Measurements from ENCODE around the gene FSTL5. TPM values are rescaled to one million over a fixed set of nuclear protein-coding genes. Genes with fewer than 3 reads are reported as not detected.
"Not testable (repeated sequence)": the region's sequence is repeated elsewhere in the genome, so short reads cannot be mapped to it uniquely, and the experiment has no call there.

The FSTL5 gene
- not detected for polyA plus RNA-seq

GRCh38 chr4:162163892-162164759 is at the start of gene FSTL5:
Gene FSTL5 (minus strand): TSS chr4:162164000. CDS start chr4:162111396, 52,604 bp downstream.
- H3K36me3 Mint-ChIP-seq, result no peaks in the 10 kb centered on the region
- peak within 1 kb of the TSS in 1 of 4 donors; percentile 70 for H3K4me3 Mint-ChIP-seq
- peak within 1 kb of the TSS in 1 of 3 donors; percentile 67 for H3K27ac Mint-ChIP-seq
- peaks cover 4% of the 10 kb centered on the region for H3K27me3 Mint-ChIP-seq
- peaks cover 0 to 2% (median 0%) of the 10 kb centered on the region in 3 donors for H3K4me1 Mint-ChIP-seq
- peaks cover 0 to 2% (median 0%) of the 10 kb centered on the region in 3 donors for H3K9me3 Mint-ChIP-seq

GRCh38 chr4:162209706-162210105 is 45.9 kb upstream of the FSTL5 start:
- no peak overlapping the region for H3K4me3 Mint-ChIP-seq
- H3K9me3 Mint-ChIP-seq, result peaks cover 2 to 6% (median 3%) of the 10 kb centered on the region in 3 donors
- H3K27ac Mint-ChIP-seq, result no peak overlapping the region
- no peaks in the 10 kb centered on the region for H3K36me3 Mint-ChIP-seq
- no peaks in the 10 kb centered on the region for H3K27me3 Mint-ChIP-seq
- no peaks in the 10 kb centered on the region for H3K4me1 Mint-ChIP-seq

GRCh38 chr4:162203478-162203877 is 39.7 kb upstream of the FSTL5 start:
- H3K4me1 Mint-ChIP-seq, H3K36me3 Mint-ChIP-seq, H3K9me3 Mint-ChIP-seq, H3K27me3 Mint-ChIP-seq, H3K4me3 Mint-ChIP-seq, H3K27ac Mint-ChIP-seq: not testable (repeated sequence)

GRCh38 chr4:162201673-162202072 is 37.9 kb upstream of the FSTL5 start:
- no peaks in the 10 kb centered on the region for H3K4me1 Mint-ChIP-seq
- H3K9me3 Mint-ChIP-seq, result peaks cover 3 to 5% (median 5%) of the 10 kb centered on the region in 3 donors
- no peak overlapping the region for H3K27ac Mint-ChIP-seq
- no peaks in the 10 kb centered on the region for H3K36me3 Mint-ChIP-seq
- no peaks in the 10 kb centered on the region for H3K27me3 Mint-ChIP-seq
- H3K4me3 Mint-ChIP-seq, result no peak overlapping the region

- Mint-ChIP-seq H3K27me3 (no peaks in the 10 kb centered on the region), H3K4me3 (no peak overlapping the region), H3K36me3 (no peaks in the 10 kb centered on the region), H3K27ac (no peak overlapping the region), H3K4me1 (no peaks in the 10 kb centered on the region), H3K9me3 (peaks cover 1 to 7% (median 2%) of the 10 kb centered on the region in 3 donors)
Measured at GRCh38 chr4:162170509-162170908, 6.7 kb upstream of the FSTL5 start.

- H3K4me3 Mint-ChIP-seq, result no peak overlapping the region
- no peaks in the 10 kb centered on the region for H3K36me3 Mint-ChIP-seq
- peaks cover 0 to 2% (median 0%) of the 10 kb centered on the region in 3 donors for H3K4me1 Mint-ChIP-seq
- no peak overlapping the region for H3K27ac Mint-ChIP-seq
- H3K27me3 Mint-ChIP-seq, result peaks cover 4% of the 10 kb centered on the region
- peaks cover 0 to 2% (median 0%) of the 10 kb centered on the region in 3 donors for H3K9me3 Mint-ChIP-seq
Measured at GRCh38 chr4:162164906-162165510, 1.2 kb upstream of the FSTL5 start.

GRCh38 chr4:162162672-162163071 is 1.1 kb downstream of the FSTL5 start:
- Mint-ChIP-seq H3K27ac (no peak overlapping the region), H3K9me3 (peaks cover 0 to 2% (median 0%) of the 10 kb centered on the region in 3 donors), H3K27me3 (peaks cover 4% of the 10 kb centered on the region), H3K4me3 (no peak overlapping the region), H3K36me3 (no peaks in the 10 kb centered on the region), H3K4me1 (peaks cover 0 to 2% (median 0%) of the 10 kb centered on the region in 3 donors)

- Mint-ChIP-seq H3K27me3 (no peaks in the 10 kb centered on the region), H3K4me3 (no peak overlapping the region), H3K9me3 (peaks cover 0 to 10% (median 0%) of the 10 kb centered on the region in 3 donors), H3K4me1 (no peaks in the 10 kb centered on the region), H3K36me3 (no peaks in the 10 kb centered on the region), H3K27ac (no peak overlapping the region)
Measured at GRCh38 chr4:162157241-162157640, 6.6 kb downstream of the FSTL5 start.

- H3K4me3 Mint-ChIP-seq, result no peak overlapping the region
- no peak overlapping the region for H3K27ac Mint-ChIP-seq
- H3K9me3 Mint-ChIP-seq, result peaks cover 0 to 10% (median 0%) of the 10 kb centered on the region in 3 donors
- H3K27me3 Mint-ChIP-seq, result no peaks in the 10 kb centered on the region
- no peaks in the 10 kb centered on the region for H3K4me1 Mint-ChIP-seq
- H3K36me3 Mint-ChIP-seq, result no peaks in the 10 kb centered on the region
Measured at GRCh38 chr4:162154862-162155540, 8.8 kb downstream of the FSTL5 start.

- Mint-ChIP-seq H3K4me3 (no peak overlapping the region), H3K27me3 (no peaks in the 10 kb centered on the region), H3K36me3 (no peaks in the 10 kb centered on the region), H3K27ac (no peak overlapping the region), H3K9me3 (peaks cover 0 to 10% (median 0%) of the 10 kb centered on the region in 3 donors), H3K4me1 (no peaks in the 10 kb centered on the region)
Measured at GRCh38 chr4:162151850-162152249, 11.9 kb downstream of the FSTL5 start.

- no peak overlapping the region for H3K27ac Mint-ChIP-seq
- H3K4me3 Mint-ChIP-seq, result no peak overlapping the region
- H3K9me3 Mint-ChIP-seq, result peaks cover 0 to 10% (median 0%) of the 10 kb centered on the region in 3 donors
Measured at GRCh38 chr4:162151386-162151785, 12.4 kb downstream of the FSTL5 start.

GRCh38 chr4:162149644-162150043 is 14.2 kb downstream of the FSTL5 start:
- H3K27ac Mint-ChIP-seq, result no peak overlapping the region
- H3K9me3 Mint-ChIP-seq, result no peaks in the 10 kb centered on the region
- no peaks in the 10 kb centered on the region for H3K27me3 Mint-ChIP-seq
- no peaks in the 10 kb centered on the region for H3K36me3 Mint-ChIP-seq
- H3K4me3 Mint-ChIP-seq, result no peak overlapping the region
- H3K4me1 Mint-ChIP-seq, result no peaks in the 10 kb centered on the region

More at GRCh38 chr4:162151386-162151785, 12.4 kb downstream of the FSTL5 start:
- H3K36me3 Mint-ChIP-seq, result no peaks in the 10 kb centered on the region
- no peaks in the 10 kb centered on the region for H3K4me1 Mint-ChIP-seq
- H3K27me3 Mint-ChIP-seq, result no peaks in the 10 kb centered on the region

- Mint-ChIP-seq H3K4me3 (no peak overlapping the region), H3K27me3 (no peaks in the 10 kb centered on the region), H3K36me3 (no peaks in the 10 kb centered on the region), H3K9me3 (peaks cover 2 to 10% (median 4%) of the 10 kb centered on the region in 3 donors), H3K4me1 (no peaks in the 10 kb centered on the region), H3K27ac (no peak overlapping the region)
Measured at GRCh38 chr4:162140051-162140683, 23.6 kb downstream of the FSTL5 start.

GRCh38 chr4:162139412-162139811 is 24.4 kb downstream of the FSTL5 start:
- Mint-ChIP-seq H3K4me1 (no peaks in the 10 kb centered on the region), H3K4me3 (no peak overlapping the region), H3K27me3 (no peaks in the 10 kb centered on the region), H3K27ac (no peak overlapping the region), H3K36me3 (no peaks in the 10 kb centered on the region), H3K9me3 (peaks cover 2 to 11% (median 4%) of the 10 kb centered on the region in 3 donors)

- Mint-ChIP-seq H3K27ac (no peak overlapping the region), H3K36me3 (no peaks in the 10 kb centered on the region), H3K4me1 (no peaks in the 10 kb centered on the region), H3K27me3 (no peaks in the 10 kb centered on the region), H3K4me3 (no peak overlapping the region), H3K9me3 (peaks cover 0 to 9% (median 7%) of the 10 kb centered on the region in 3 donors)
Measured at GRCh38 chr4:162131256-162131655, 32.5 kb downstream of the FSTL5 start.
